HepG2 (cell line): Measurements from ENCODE around the gene VAC14. TPM values are rescaled to one million over a fixed set of nuclear protein-coding genes. Genes with fewer than 3 reads are reported as not detected.
A peak's percentile ranks its signal among the peaks of the same experiment; 100 is the strongest.

ENCODE experiments used
- CEBPG ChIP-seq: IDR thresholded peaks from 2 replicates; pipeline ENCODE4 v1.6.1; 2016
- FOXO1 ChIP-seq: sonication (generic); formaldehyde crosslinking; IDR thresholded peaks from 2 replicates; pipeline ENCODE4 v1.4.0; 2020; ENCODE audit warnings: missing genetic modification reagents
- GLI4 ChIP-seq: sonication (generic); formaldehyde crosslinking; IDR thresholded peaks from 2 replicates; pipeline ENCODE4 v1.5.1; 2020; ENCODE audit warnings: missing genetic modification reagents, mild to moderate bottlenecking, moderate library complexity, borderline replicate concordance
- MEF2D ChIP-seq: sonication (generic); formaldehyde crosslinking; IDR thresholded peaks from 2 replicates; pipeline ENCODE4 v1.5.1; 2020; ENCODE audit warnings: mild to moderate bottlenecking, missing genetic modification reagents
- NPAS2 ChIP-seq: sonication (generic); formaldehyde crosslinking; IDR thresholded peaks from 2 replicates; pipeline ENCODE4 v1.8.0; 2022; ENCODE audit warnings: mild to moderate bottlenecking, missing genetic modification reagents, borderline replicate concordance
- PHF8 ChIP-seq: sonication (generic); formaldehyde crosslinking; IDR thresholded peaks from 2 replicates; pipeline ENCODE4 v1.5.0; 2020; ENCODE audit warnings: missing genetic modification reagents
- RNF2 ChIP-seq: fragments of 450-650 bp; conservative IDR thresholded peaks from 2 replicates; pipeline ENCODE4 v1.6.1; 2016; ENCODE audit warnings: low read depth
- RXRB ChIP-seq: IDR thresholded peaks from 2 replicates; pipeline ENCODE4 v1.6.1; 2016; ENCODE audit warnings: borderline replicate concordance, missing genetic modification reagents, missing compliant biosample characterization
- SETDB1 ChIP-seq: sonication (generic); formaldehyde crosslinking; IDR thresholded peaks from 2 replicates; pipeline ENCODE4 v1.5.1; 2020; ENCODE audit warnings: missing genetic modification reagents, mild to moderate bottlenecking, borderline replicate concordance
- SMAD9 ChIP-seq: sonication (generic); formaldehyde crosslinking; IDR thresholded peaks from 2 replicates; pipeline ENCODE4 v1.5.1; 2020; ENCODE audit warnings: mild to moderate bottlenecking, missing genetic modification reagents
- THRA ChIP-seq: sonication (generic); formaldehyde crosslinking; IDR thresholded peaks from 2 replicates; pipeline ENCODE4 v1.4.0; 2020; ENCODE audit warnings: missing genetic modification reagents, borderline replicate concordance
- YEATS4 ChIP-seq: sonication (generic); formaldehyde crosslinking; IDR thresholded peaks from 2 replicates; pipeline ENCODE4 v1.4.0; 2020; ENCODE audit warnings: missing genetic modification reagents, borderline replicate concordance
- ZBTB10 ChIP-seq: sonication (generic); formaldehyde crosslinking; IDR thresholded peaks from 2 replicates; pipeline ENCODE4 v1.4.0; 2020; ENCODE audit warnings: missing genetic modification reagents, borderline replicate concordance
- ZNF30 ChIP-seq: sonication (generic); formaldehyde crosslinking; IDR thresholded peaks from 2 replicates; pipeline ENCODE4 v1.5.0; 2020; ENCODE audit warnings: mild to moderate bottlenecking, missing genetic modification reagents
- ZNF326 ChIP-seq: sonication (generic); formaldehyde crosslinking; IDR thresholded peaks from 2 replicates; pipeline ENCODE4 v1.4.0; 2020; ENCODE audit warnings: missing genetic modification reagents, borderline replicate concordance
- ZNF556 ChIP-seq: sonication (generic); formaldehyde crosslinking; IDR thresholded peaks from 2 replicates; pipeline ENCODE4 v1.4.0; 2020; ENCODE audit warnings: mild to moderate bottlenecking, missing genetic modification reagents, borderline replicate concordance
- ZNF615 ChIP-seq: sonication (generic); formaldehyde crosslinking; IDR thresholded peaks from 2 replicates; pipeline ENCODE4 v1.5.0; 2020; ENCODE audit warnings: mild to moderate bottlenecking, missing genetic modification reagents, borderline replicate concordance
- ZNF792 ChIP-seq: IDR thresholded peaks from 2 replicates; pipeline ENCODE4 v1.6.1; 2016
- polyA plus RNA-seq, 8 experiments: library from polyadenylated mRNA; depleted of rRNA in 3 of 8; stranded (reverse) in 7 of 8; unstranded in 1 of 8; fragments of >200 nt; fragmentation: Illumina TruSeq in 4 of 8; extraction: Trizol in 4 of 8; gene quantifications; 2 replicates each; pipeline versions ENCODE4 v1.2.1 to v1.2.3, GENCODE V29; 2011 to 2016; ENCODE audit warnings: low read depth in 4 of 8, missing spikeins in 1 of 8, mixed read lengths in 1 of 8; ENCODE audit not compliant: insufficient read depth in 1 of 8
- total RNA-seq, 5 experiments: library from RNA; depleted of rRNA; stranded (reverse); fragments of >200 nt; fragmentation: Illumina TruSeq; extraction: Trizol; gene quantifications; 2 replicates each; pipeline ENCODE4 v1.2.3, GENCODE V29; 2016; ENCODE audit warnings: low read depth in 1 of 5
- TF ChIP-seq, protein P1 (sequence below): sonication (generic); formaldehyde crosslinking; conservative IDR thresholded peaks from 2 replicates; pipeline ENCODE4 v1.4.0; 2020; ENCODE audit warnings: mild to moderate bottlenecking, missing genetic modification reagents, moderate library complexity
- TF ChIP-seq, protein P2 (sequence below): sonication (generic); formaldehyde crosslinking; IDR thresholded peaks from 2 replicates; pipeline ENCODE4 v1.5.1; 2020; ENCODE audit warnings: mild to moderate bottlenecking, moderate library complexity, missing genetic modification reagents

VAC14 gene
- total and polyA plus RNA-seq, 2 of the 13 experiments (the other 11 are each of a cell fraction or from before 2014, with no cell fraction given) = 23.5 to 24.6 TPM

- TF ChIP-seq SETDB1 (CRISPR knock-in tag) (no peak), FOXO1 (peak; percentile 58), ZNF30 (CRISPR knock-in tag) (no peak), ZNF326 (CRISPR knock-in tag) (no peak), GLI4 (CRISPR knock-in tag) (no peak; the same call in 1 of the 2 replicates), THRA (CRISPR knock-in tag) (peak; percentile 35; the same call in 1 of the 2 replicates), RNF2 (0 out of 2 replicates have a peak, but pooled peaks have one; percentile 76), PHF8 (CRISPR knock-in tag) (peak; percentile 89), NPAS2 (CRISPR knock-in tag) (no peak), ZNF556 (peak; percentile 40; the same call in 1 of the 2 replicates), ZNF792 (CRISPR knock-in tag) (peak; percentile 89), YEATS4 (CRISPR knock-in tag) (peak; percentile 82; the same call in 1 of the 2 replicates), MEF2D (CRISPR knock-in tag) (peak; percentile 82), ZNF615 (CRISPR knock-in tag) (no peak), CEBPG (no peak), RXRB (CRISPR knock-in tag) (peak; percentile 60; the same call in 1 of the 2 replicates), SMAD9 (no peak), ZBTB10 (CRISPR knock-in tag) (no peak)
- TF ChIP-seq, protein P1, sequence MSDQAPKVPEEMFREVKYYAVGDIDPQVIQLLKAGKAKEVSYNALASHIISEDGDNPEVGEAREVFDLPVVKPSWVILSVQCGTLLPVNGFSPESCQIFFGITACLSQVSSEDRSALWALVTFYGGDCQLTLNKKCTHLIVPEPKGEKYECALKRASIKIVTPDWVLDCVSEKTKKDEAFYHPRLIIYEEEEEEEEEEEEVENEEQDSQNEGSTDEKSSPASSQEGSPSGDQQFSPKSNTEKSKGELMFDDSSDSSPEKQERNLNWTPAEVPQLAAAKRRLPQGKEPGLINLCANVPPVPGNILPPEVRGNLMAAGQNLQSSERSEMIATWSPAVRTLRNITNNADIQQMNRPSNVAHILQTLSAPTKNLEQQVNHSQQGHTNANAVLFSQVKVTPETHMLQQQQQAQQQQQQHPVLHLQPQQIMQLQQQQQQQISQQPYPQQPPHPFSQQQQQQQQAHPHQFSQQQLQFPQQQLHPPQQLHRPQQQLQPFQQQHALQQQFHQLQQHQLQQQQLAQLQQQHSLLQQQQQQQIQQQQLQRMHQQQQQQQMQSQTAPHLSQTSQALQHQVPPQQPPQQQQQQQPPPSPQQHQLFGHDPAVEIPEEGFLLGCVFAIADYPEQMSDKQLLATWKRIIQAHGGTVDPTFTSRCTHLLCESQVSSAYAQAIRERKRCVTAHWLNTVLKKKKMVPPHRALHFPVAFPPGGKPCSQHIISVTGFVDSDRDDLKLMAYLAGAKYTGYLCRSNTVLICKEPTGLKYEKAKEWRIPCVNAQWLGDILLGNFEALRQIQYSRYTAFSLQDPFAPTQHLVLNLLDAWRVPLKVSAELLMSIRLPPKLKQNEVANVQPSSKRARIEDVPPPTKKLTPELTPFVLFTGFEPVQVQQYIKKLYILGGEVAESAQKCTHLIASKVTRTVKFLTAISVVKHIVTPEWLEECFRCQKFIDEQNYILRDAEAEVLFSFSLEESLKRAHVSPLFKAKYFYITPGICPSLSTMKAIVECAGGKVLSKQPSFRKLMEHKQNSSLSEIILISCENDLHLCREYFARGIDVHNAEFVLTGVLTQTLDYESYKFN (CRISPR knock-in tag) = no peak; the same call in 1 of the 2 replicates
- TF ChIP-seq, protein P2, sequence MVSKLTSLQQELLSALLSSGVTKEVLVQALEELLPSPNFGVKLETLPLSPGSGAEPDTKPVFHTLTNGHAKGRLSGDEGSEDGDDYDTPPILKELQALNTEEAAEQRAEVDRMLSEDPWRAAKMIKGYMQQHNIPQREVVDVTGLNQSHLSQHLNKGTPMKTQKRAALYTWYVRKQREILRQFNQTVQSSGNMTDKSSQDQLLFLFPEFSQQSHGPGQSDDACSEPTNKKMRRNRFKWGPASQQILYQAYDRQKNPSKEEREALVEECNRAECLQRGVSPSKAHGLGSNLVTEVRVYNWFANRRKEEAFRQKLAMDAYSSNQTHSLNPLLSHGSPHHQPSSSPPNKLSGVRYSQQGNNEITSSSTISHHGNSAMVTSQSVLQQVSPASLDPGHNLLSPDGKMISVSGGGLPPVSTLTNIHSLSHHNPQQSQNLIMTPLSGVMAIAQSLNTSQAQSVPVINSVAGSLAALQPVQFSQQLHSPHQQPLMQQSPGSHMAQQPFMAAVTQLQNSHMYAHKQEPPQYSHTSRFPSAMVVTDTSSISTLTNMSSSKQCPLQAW (CRISPR knock-in tag) = no peak; the same call in 1 of the 2 replicates
These were observed at the start of gene VAC14 (continued) for GRCh38 chr16:70800781-70801480.
